HepG2 (cell line): ENCODE measurements around the gene CCDC157. TPM values are rescaled to one million over a fixed set of nuclear protein-coding genes. Genes with fewer than 3 reads are reported as not detected.

ENCODE experiments used
- AGO1 ChIP-seq: fragments of 200-400 bp; formaldehyde crosslinking; IDR thresholded peaks from 2 replicates; pipeline ENCODE4 v1.6.1; 2017; ENCODE audit warnings: mild to moderate bottlenecking, low read depth, low read length, moderate library complexity; ENCODE audit not compliant: poor library complexity, severe bottlenecking
- ARNT2 ChIP-seq: sonication (generic); formaldehyde crosslinking; IDR thresholded peaks from 2 replicates; pipeline ENCODE4 v1.8.0; 2022; ENCODE audit warnings: mild to moderate bottlenecking, low read depth, missing genetic modification reagents, moderate library complexity
- ASH2L ChIP-seq: fragments of 300-600, 200-600 bp; sonication (generic); IDR thresholded peaks from 2 replicates; pipeline ENCODE4 v1.7.0; 2017; ENCODE audit warnings: low read depth, mild to moderate bottlenecking, moderate library complexity, mixed read lengths, low read length; ENCODE audit not compliant: insufficient read length
- FOXO1 ChIP-seq: sonication (generic); formaldehyde crosslinking; IDR thresholded peaks from 2 replicates; pipeline ENCODE4 v1.4.0; 2020; ENCODE audit warnings: missing genetic modification reagents
- KLF9 ChIP-seq: IDR thresholded peaks from 2 replicates; pipeline ENCODE4 v1.6.1; 2016; ENCODE audit warnings: low read depth
- NFATC3 ChIP-seq: sonication (generic); formaldehyde crosslinking; IDR thresholded peaks from 2 replicates; pipeline ENCODE4 v1.5.1; 2020; ENCODE audit warnings: mild to moderate bottlenecking, missing genetic modification reagents
- PHF21A ChIP-seq: sonication (generic); formaldehyde crosslinking; IDR thresholded peaks from 2 replicates; pipeline ENCODE4 v1.5.0; 2020; ENCODE audit warnings: mild to moderate bottlenecking, missing genetic modification reagents
- POLR2AphosphoS5 ChIP-seq: IDR thresholded peaks from 2 replicates; pipeline ENCODE4 v1.6.1; 2012; ENCODE audit warnings: low read depth, low read length
- RBFOX2 ChIP-seq: fragments of 200-400 bp; formaldehyde crosslinking; IDR thresholded peaks from 2 replicates; pipeline ENCODE4 v1.6.1; 2017; ENCODE audit warnings: low read depth, mild to moderate bottlenecking, low read length
- TARDBP ChIP-seq: sonication (generic); formaldehyde crosslinking; IDR thresholded peaks from 2 replicates; pipeline ENCODE4 v1.8.0; 2022; ENCODE audit warnings: mild to moderate bottlenecking, missing genetic modification reagents
- TSC22D2 ChIP-seq: sonication (generic); formaldehyde crosslinking; IDR thresholded peaks from 2 replicates; pipeline ENCODE4 v1.5.1; 2020; ENCODE audit warnings: missing genetic modification reagents, mild to moderate bottlenecking, borderline replicate concordance
- ZFP62 ChIP-seq: sonication (generic); formaldehyde crosslinking; IDR thresholded peaks from 2 replicates; pipeline ENCODE4 v1.4.0; 2020; ENCODE audit warnings: missing genetic modification reagents
- ZFX ChIP-seq: sonication (generic); formaldehyde crosslinking; IDR thresholded peaks from 2 replicates; pipeline ENCODE4 v1.4.0; 2020; ENCODE audit warnings: mild to moderate bottlenecking, low read depth, missing genetic modification reagents, moderate library complexity
- ZNF335 ChIP-seq: sonication (generic); formaldehyde crosslinking; IDR thresholded peaks from 2 replicates; pipeline ENCODE4 v1.4.0; 2020; ENCODE audit warnings: missing genetic modification reagents
- polyA plus RNA-seq, 8 experiments: library from polyadenylated mRNA; depleted of rRNA in 3 of 8; stranded (reverse) in 7 of 8; unstranded in 1 of 8; fragments of >200 nt; fragmentation: Illumina TruSeq in 4 of 8; extraction: Trizol in 4 of 8; gene quantifications; 2 replicates each; pipeline versions ENCODE4 v1.2.1 to v1.2.3, GENCODE V29; 2011 to 2016; ENCODE audit warnings: low read depth in 4 of 8, missing spikeins in 1 of 8, mixed read lengths in 1 of 8; ENCODE audit not compliant: insufficient read depth in 1 of 8
- total RNA-seq, 5 experiments: library from RNA; depleted of rRNA; stranded (reverse); fragments of >200 nt; fragmentation: Illumina TruSeq; extraction: Trizol; gene quantifications; 2 replicates each; pipeline ENCODE4 v1.2.3, GENCODE V29; 2016; ENCODE audit warnings: low read depth in 1 of 5
- TF ChIP-seq, protein P1 (sequence below): sonication (generic); formaldehyde crosslinking; IDR thresholded peaks from 2 replicates; pipeline ENCODE4 v1.4.0; 2020; ENCODE audit warnings: missing genetic modification reagents
- TF ChIP-seq, protein P2 (sequence below): sonication (generic); formaldehyde crosslinking; IDR thresholded peaks from 2 replicates; pipeline ENCODE4 v1.8.1; 2023; ENCODE audit warnings: mild to moderate bottlenecking, missing genetic modification reagents
- TF ChIP-seq, protein P3 (sequence below): sonication (generic); formaldehyde crosslinking; conservative IDR thresholded peaks from 2 replicates; pipeline ENCODE4 v1.8.0; 2022; ENCODE audit warnings: mild to moderate bottlenecking, moderate library complexity, missing genetic modification reagents
- TF ChIP-seq, protein P4 (sequence below): IDR thresholded peaks from 2 replicates; pipeline ENCODE4 v1.6.1; 2012; ENCODE audit warnings: low read length, improper control_type of control experiment
- TF ChIP-seq, protein P5 (sequence below): sonication (generic); formaldehyde crosslinking; IDR thresholded peaks from 2 replicates; pipeline ENCODE4 v1.5.0; 2020; ENCODE audit warnings: missing genetic modification reagents
- TF ChIP-seq, protein P6 (sequence below): sonication (generic); formaldehyde crosslinking; IDR thresholded peaks from 2 replicates; pipeline ENCODE4 v1.4.0; 2020; ENCODE audit warnings: mild to moderate bottlenecking, missing genetic modification reagents

The CCDC157 gene
- total and polyA plus RNA-seq, 2 of the 13 experiments (the other 11 are each of a cell fraction or from before 2014, with no cell fraction given), result 1.4 to 1.6 TPM

DNA sequence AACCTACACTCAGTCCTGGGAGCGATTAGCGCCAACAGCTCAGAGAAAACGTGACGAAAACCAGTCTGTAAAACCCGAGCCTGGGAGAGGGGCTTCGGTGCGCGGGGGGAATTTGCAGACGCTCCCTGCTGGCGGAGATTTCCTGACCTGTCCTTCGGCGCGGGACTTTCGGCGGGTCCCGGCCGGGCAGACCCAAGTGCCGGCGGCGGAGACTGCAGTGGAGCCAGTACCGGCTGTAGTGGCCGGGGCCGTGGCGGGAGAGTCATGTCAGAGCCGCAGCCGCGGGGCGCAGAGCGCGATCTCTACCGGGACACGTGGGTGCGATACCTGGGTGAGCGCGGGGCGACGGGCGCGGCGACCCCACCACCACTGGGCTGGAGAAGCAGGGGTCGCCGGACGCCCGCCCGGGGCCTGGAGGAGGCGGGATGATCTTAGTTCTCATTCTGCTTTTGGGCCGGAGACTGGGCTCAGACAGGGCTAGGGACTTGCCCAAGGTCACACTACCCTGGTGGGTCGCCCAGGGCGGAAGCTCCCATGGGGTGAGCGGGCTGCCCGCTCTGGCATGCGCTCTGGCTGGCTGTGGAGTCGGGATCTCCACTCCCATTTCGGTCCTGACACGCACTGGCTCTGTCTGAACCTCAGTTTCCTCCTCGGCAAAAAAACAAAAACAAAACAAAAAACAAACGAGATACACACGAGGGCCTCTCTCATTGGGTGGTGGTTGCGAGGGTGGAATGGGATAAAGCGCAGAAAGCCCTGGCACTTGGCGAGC lies 69.0 kb downstream of the CCDC157 start, which contains the start of gene MTFP1 (continued):
- TF ChIP-seq, protein P1, sequence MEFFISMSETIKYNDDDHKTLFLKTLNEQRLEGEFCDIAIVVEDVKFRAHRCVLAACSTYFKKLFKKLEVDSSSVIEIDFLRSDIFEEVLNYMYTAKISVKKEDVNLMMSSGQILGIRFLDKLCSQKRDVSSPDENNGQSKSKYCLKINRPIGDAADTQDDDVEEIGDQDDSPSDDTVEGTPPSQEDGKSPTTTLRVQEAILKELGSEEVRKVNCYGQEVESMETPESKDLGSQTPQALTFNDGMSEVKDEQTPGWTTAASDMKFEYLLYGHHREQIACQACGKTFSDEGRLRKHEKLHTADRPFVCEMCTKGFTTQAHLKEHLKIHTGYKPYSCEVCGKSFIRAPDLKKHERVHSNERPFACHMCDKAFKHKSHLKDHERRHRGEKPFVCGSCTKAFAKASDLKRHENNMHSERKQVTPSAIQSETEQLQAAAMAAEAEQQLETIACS, result no peak
- TF ChIP-seq ZFP62 (CRISPR knock-in tag) (no peak), ZNF335 (peak; percentile 61; the same call in 1 of the 2 replicates), FOXO1 (CRISPR knock-in tag) (no peak), ASH2L (peak; percentile 17), NFATC3 (CRISPR knock-in tag) (no peak), AGO1 (peak; percentile 68), TSC22D2 (no peak), RBFOX2 (peak; percentile 83), PHF21A (CRISPR knock-in tag) (peak; percentile 72), POLR2AphosphoS5 (peak; percentile 61), ZFX (CRISPR knock-in tag) (peak; percentile 56), TARDBP (CRISPR knock-in tag) (peak; percentile 55; the same call in 1 of the 2 replicates), ARNT2 (peak; percentile 58; the same call in 1 of the 2 replicates), KLF9 (0 out of 2 replicates have a peak, but pooled peaks have one; percentile 25)
- TF ChIP-seq, protein P2, sequence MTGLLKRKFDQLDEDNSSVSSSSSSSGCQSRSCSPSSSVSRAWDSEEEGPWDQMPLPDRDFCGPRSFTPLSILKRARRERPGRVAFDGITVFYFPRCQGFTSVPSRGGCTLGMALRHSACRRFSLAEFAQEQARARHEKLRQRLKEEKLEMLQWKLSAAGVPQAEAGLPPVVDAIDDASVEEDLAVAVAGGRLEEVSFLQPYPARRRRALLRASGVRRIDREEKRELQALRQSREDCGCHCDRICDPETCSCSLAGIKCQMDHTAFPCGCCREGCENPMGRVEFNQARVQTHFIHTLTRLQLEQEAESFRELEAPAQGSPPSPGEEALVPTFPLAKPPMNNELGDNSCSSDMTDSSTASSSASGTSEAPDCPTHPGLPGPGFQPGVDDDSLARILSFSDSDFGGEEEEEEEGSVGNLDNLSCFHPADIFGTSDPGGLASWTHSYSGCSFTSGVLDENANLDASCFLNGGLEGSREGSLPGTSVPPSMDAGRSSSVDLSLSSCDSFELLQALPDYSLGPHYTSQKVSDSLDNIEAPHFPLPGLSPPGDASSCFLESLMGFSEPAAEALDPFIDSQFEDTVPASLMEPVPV (CRISPR knock-in tag), result peak; percentile 58; the same call in 1 of the 2 replicates
- TF ChIP-seq, protein P3, sequence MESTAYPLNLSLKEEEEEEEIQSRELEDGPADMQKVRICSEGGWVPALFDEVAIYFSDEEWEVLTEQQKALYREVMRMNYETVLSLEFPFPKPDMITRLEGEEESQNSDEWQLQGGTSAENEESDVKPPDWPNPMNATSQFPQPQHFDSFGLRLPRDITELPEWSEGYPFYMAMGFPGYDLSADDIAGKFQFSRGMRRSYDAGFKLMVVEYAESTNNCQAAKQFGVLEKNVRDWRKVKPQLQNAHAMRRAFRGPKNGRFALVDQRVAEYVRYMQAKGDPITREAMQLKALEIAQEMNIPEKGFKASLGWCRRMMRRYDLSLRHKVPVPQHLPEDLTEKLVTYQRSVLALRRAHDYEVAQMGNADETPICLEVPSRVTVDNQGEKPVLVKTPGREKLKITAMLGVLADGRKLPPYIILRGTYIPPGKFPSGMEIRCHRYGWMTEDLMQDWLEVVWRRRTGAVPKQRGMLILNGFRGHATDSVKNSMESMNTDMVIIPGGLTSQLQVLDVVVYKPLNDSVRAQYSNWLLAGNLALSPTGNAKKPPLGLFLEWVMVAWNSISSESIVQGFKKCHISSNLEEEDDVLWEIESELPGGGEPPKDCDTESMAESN (CRISPR knock-in tag), result no peak
- TF ChIP-seq, protein P4, sequence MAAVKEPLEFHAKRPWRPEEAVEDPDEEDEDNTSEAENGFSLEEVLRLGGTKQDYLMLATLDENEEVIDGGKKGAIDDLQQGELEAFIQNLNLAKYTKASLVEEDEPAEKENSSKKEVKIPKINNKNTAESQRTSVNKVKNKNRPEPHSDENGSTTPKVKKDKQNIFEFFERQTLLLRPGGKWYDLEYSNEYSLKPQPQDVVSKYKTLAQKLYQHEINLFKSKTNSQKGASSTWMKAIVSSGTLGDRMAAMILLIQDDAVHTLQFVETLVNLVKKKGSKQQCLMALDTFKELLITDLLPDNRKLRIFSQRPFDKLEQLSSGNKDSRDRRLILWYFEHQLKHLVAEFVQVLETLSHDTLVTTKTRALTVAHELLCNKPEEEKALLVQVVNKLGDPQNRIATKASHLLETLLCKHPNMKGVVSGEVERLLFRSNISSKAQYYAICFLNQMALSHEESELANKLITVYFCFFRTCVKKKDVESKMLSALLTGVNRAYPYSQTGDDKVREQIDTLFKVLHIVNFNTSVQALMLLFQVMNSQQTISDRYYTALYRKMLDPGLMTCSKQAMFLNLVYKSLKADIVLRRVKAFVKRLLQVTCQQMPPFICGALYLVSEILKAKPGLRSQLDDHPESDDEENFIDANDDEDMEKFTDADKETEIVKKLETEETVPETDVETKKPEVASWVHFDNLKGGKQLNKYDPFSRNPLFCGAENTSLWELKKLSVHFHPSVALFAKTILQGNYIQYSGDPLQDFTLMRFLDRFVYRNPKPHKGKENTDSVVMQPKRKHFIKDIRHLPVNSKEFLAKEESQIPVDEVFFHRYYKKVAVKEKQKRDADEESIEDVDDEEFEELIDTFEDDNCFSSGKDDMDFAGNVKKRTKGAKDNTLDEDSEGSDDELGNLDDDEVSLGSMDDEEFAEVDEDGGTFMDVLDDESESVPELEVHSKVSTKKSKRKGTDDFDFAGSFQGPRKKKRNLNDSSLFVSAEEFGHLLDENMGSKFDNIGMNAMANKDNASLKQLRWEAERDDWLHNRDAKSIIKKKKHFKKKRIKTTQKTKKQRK, result no peak
- TF ChIP-seq, protein P5, sequence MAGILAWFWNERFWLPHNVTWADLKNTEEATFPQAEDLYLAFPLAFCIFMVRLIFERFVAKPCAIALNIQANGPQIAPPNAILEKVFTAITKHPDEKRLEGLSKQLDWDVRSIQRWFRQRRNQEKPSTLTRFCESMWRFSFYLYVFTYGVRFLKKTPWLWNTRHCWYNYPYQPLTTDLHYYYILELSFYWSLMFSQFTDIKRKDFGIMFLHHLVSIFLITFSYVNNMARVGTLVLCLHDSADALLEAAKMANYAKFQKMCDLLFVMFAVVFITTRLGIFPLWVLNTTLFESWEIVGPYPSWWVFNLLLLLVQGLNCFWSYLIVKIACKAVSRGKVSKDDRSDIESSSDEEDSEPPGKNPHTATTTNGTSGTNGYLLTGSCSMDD, result no peak
- TF ChIP-seq, protein P6, sequence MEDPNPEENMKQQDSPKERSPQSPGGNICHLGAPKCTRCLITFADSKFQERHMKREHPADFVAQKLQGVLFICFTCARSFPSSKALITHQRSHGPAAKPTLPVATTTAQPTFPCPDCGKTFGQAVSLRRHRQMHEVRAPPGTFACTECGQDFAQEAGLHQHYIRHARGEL, result no peak
